HL-60 (cell line): ENCODE measurements around the gene SYTL2.

Experiments used
- DNase-seq, 2 experiments: peaks; one replicate each; pipeline ENCODE4 v3.0.0-alpha.2; 2010 to 2020; ENCODE audit warnings: low read depth in 1 of 2, low spot score in 1 of 2
- H3K27ac ChIP-seq: fragments of 250-450 bp; sonication (Bioruptor Pico); replicated peaks from 2 replicates; pipeline ENCODE4 v1.5.1; 2020; ENCODE audit warnings: mild to moderate bottlenecking, moderate library complexity
- H3K27me3 ChIP-seq: fragments of 250-450 bp; sonication (Bioruptor Pico); 2 replicates; pipeline ENCODE4 v1.5.1; 2021; ENCODE audit warnings: mild to moderate bottlenecking, moderate library complexity; ENCODE audit not compliant: insufficient read depth, poor library complexity, severe bottlenecking
- H3K4me3 ChIP-seq: replicated peaks from 2 replicates; pipeline ENCODE4 v1.5.1; 2011; ENCODE audit warnings: mild to moderate bottlenecking, control low read depth, low read length; ENCODE audit not compliant: insufficient read depth
- CTCF ChIP-seq: IDR thresholded peaks from one replicate; pipeline ENCODE4 v1.5.1; 2011; ENCODE audit warnings: low read length, control low read depth, inconsistent platforms; ENCODE audit not compliant: insufficient read depth
- GABPA ChIP-seq: IDR thresholded peaks from 2 replicates; pipeline ENCODE4 v1.6.1; 2012; ENCODE audit warnings: low read depth
- POLR2AphosphoS5 ChIP-seq: IDR thresholded peaks from 2 replicates; pipeline ENCODE4 v1.6.1; 2012; ENCODE audit warnings: low read depth
- REST ChIP-seq: IDR thresholded peaks from 2 replicates; pipeline ENCODE4 v1.6.1; 2012; ENCODE audit warnings: low read depth; ENCODE audit not compliant: insufficient replicate concordance
- SPI1 ChIP-seq: IDR thresholded peaks from 2 replicates; pipeline ENCODE4 v1.6.1; 2012; ENCODE audit warnings: low read depth, mild to moderate bottlenecking, borderline replicate concordance

SYTL2 gene

GRCh38 chr11:85768473-85769146 is 42.3 kb downstream of the SYTL2 start:
- Histone ChIP-seq H3K27ac (no peak overlapping the region), H3K4me3 (no peak overlapping the region), H3K27me3 (no peaks in the 10 kb centered on the region)
- no peak for TF ChIP-seq REST
- no peak for TF ChIP-seq POLR2AphosphoS5
- no peak for TF ChIP-seq GABPA
- TF ChIP-seq SPI1, result no peak
- no peak for TF ChIP-seq CTCF
- no peak for DNase-seq

GRCh38 chr11:85767246-85767945 is 43.5 kb downstream of the SYTL2 start:
- Histone ChIP-seq H3K27me3 (no peaks in the 10 kb centered on the region), H3K4me3 (no peak overlapping the region), H3K27ac (no peak overlapping the region)
- DNase-seq, result no peak
- no peak for TF ChIP-seq CTCF
- TF ChIP-seq POLR2AphosphoS5, result no peak
- TF ChIP-seq GABPA, result no peak
- TF ChIP-seq SPI1, result no peak
- no peak for TF ChIP-seq REST

GRCh38 chr11:85766721-85767161 is 44.2 kb downstream of the SYTL2 start:
- Histone ChIP-seq H3K27ac (no peak overlapping the region), H3K4me3 (no peak overlapping the region), H3K27me3 (no peaks in the 10 kb centered on the region)
- no peak for DNase-seq
- TF ChIP-seq GABPA (no peak), SPI1 (no peak), POLR2AphosphoS5 (no peak), REST (no peak), CTCF (no peak)
